B cell (primary cell): Measurements from ENCODE around the gene BRME1. TPM values are rescaled to one million over a fixed set of nuclear protein-coding genes. Genes with fewer than 3 reads are reported as not detected.

Experiments used
- ATAC-seq: fragments of 200-7000 bp; cut with Tn5 transposase; one replicate; pipeline ENCODE4 v1.10.0; 2021; ENCODE audit warnings: low read depth, mild to moderate bottlenecking, moderate number of reproducible peaks, moderate library complexity
- CTCF ChIA-PET: fragments of 350-600 bp; sonication (Branson Sonifier 250); formaldehyde crosslinking; loops from one replicate; lab custom pipeline; 2021; ENCODE audit warnings: antibody characterized with exemption, inconsistent platforms; lab: Charles Lee
- POLR2A ChIA-PET: fragments of 350-600 bp; sonication (Branson Sonifier 250); formaldehyde crosslinking; loops from one replicate; lab custom pipeline; 2021; ENCODE audit warnings: antibody characterized with exemption; lab: Charles Lee
- DNase-seq: peaks from one replicate; pipeline ENCODE4 v3.0.0; 2013
- H2AFZ ChIP-seq: 2 replicates; pipeline ENCODE4 v1.6.1; 2012; ENCODE audit warnings: mild to moderate bottlenecking, low read depth, low read length; ENCODE audit not compliant: insufficient read depth, poor library complexity, severe bottlenecking
- H3K27ac ChIP-seq, 2 donors: 1 replicate in 1 of 2; 2 replicates in 1 of 2; pipeline ENCODE4 v1.5.1; 2012 to 2013; ENCODE audit warnings: low read length in 2 of 2, mild to moderate bottlenecking in 2 of 2, moderate library complexity in 1 of 2
- H3K27me3 ChIP-seq, 4 experiments: fragments of 200-600 bp in 1 of 4; sonication (generic) in 1 of 4; replicated peaks in 1 of 4; 1 replicate in 2 of 4; 2 replicates in 2 of 4; pipeline versions ENCODE4 v1.6.1 to v1.7.0; 2013 to 2016; ENCODE audit warnings: low read length in 3 of 4, mild to moderate bottlenecking in 2 of 4, mixed read lengths in 1 of 4, moderate library complexity in 1 of 4; ENCODE audit not compliant: insufficient read depth in 4 of 4, control insufficient read depth in 3 of 4; ENCODE audit errors: control extremely low read depth in 1 of 4
- H3K36me3 ChIP-seq, 2 experiments: replicated peaks in 1 of 2; 1 replicate in 1 of 2; 2 replicates in 1 of 2; pipeline versions ENCODE4 v1.6.1 to v1.7.1; 2013; ENCODE audit warnings: low read length in 1 of 2; ENCODE audit not compliant: insufficient read depth in 2 of 2, control insufficient read depth in 1 of 2; ENCODE audit errors: control extremely low read depth in 1 of 2, extremely low read depth in 1 of 2
- H3K4me1 ChIP-seq, 2 donors: fragments of 200-600 bp in 1 of 2; sonication (generic) in 1 of 2; 1 replicate in 1 of 2; 2 replicates in 1 of 2; pipeline versions ENCODE4 v1.5.1 to v1.6.1; 2013 to 2017; ENCODE audit warnings: low read length in 2 of 2; ENCODE audit not compliant: control insufficient read depth in 2 of 2, insufficient read depth in 2 of 2
- H3K4me2 ChIP-seq: replicated peaks from 2 replicates; pipeline ENCODE3; 2012; ENCODE audit warnings: mild to moderate bottlenecking, low read depth, low read length; ENCODE audit not compliant: poor library complexity, severe bottlenecking
- H3K4me3 ChIP-seq, 5 experiments: fragments of 200-600 bp in 1 of 5; sonication (generic) in 1 of 5; 1 replicate in 3 of 5; 2 replicates in 2 of 5; pipeline versions ENCODE4 v1.5.1 to v1.7.0; 2011 to 2016; ENCODE audit warnings: low read length in 4 of 5, mild to moderate bottlenecking in 4 of 5, low read depth in 2 of 5, control low read depth in 1 of 5, moderate library complexity in 1 of 5; ENCODE audit not compliant: insufficient read depth in 1 of 5; ENCODE audit errors: control extremely low read depth in 1 of 5, extremely low read depth in 1 of 5
- H3K79me2 ChIP-seq: fragments of 200-600 bp; sonication (generic); one replicate; pipeline ENCODE4 v1.6.0; 2016; ENCODE audit warnings: low read length; ENCODE audit not compliant: control insufficient read depth, insufficient read depth
- H3K9ac ChIP-seq: fragments of 200-600 bp; sonication (generic); 2 replicates; pipeline ENCODE4 v1.6.1; 2017; ENCODE audit warnings: mild to moderate bottlenecking, low read length, moderate library complexity
- H3K9me3 ChIP-seq, 3 donors: one replicate each; pipeline versions ENCODE4 v1.6.1 to v1.7.1; 2013; ENCODE audit warnings: low read length in 2 of 3; ENCODE audit not compliant: control insufficient read depth in 2 of 3, insufficient read depth in 1 of 3; ENCODE audit errors: control extremely low read depth in 1 of 3
- H4K20me1 ChIP-seq: 2 replicates; pipeline ENCODE4 v1.6.0; 2012; ENCODE audit warnings: mild to moderate bottlenecking, low read length; ENCODE audit not compliant: insufficient read depth, control insufficient read depth, poor library complexity, severe bottlenecking
- H3K27ac Mint-ChIP-seq: one replicate; pipeline ENCODE4 v1.8.0; 2021; ENCODE audit warnings: mixed read lengths
- H3K27me3 Mint-ChIP-seq: one replicate; pipeline ENCODE4 v1.8.0; 2021; ENCODE audit warnings: mixed read lengths
- H3K4me1 Mint-ChIP-seq: one replicate; pipeline ENCODE4 v1.8.0; 2021; ENCODE audit warnings: mixed read lengths
- H3K4me3 Mint-ChIP-seq: one replicate; pipeline ENCODE4 v1.8.0; 2021; ENCODE audit warnings: mixed read lengths
- H3K9me3 Mint-ChIP-seq: one replicate; pipeline ENCODE4 v1.8.0; 2022; ENCODE audit warnings: mixed read lengths; ENCODE audit not compliant: insufficient read depth
- CTCF ChIP-seq: fragments of 200-600 bp; IDR thresholded peaks from one replicate; pipeline ENCODE4 v1.8.0; 2022; ENCODE audit warnings: antibody characterized with exemption, mild to moderate bottlenecking
- EZH2 ChIP-seq: IDR thresholded peaks from 2 replicates; pipeline ENCODE4 v1.6.1; 2012; ENCODE audit warnings: borderline replicate concordance, low read depth, mild to moderate bottlenecking, moderate library complexity, low read length; ENCODE audit not compliant: insufficient read depth, poor library complexity, severe bottlenecking
- WGBS: methylation state at CpG from one replicate; pipeline ENCODE4 v1.1.5; 2013; ENCODE audit warnings: missing lambda C conversion rate; ENCODE audit not compliant: insufficient coverage; 5-methylcytosine and 5-hydroxymethylcytosine counted together
- intact Hi-C: fragments of 100-400 bp; cut with micrococcal nuclease; formaldehyde crosslinking; loops from one replicate; pipeline ENCODE4 v1.10.0; 2022
- polyA plus RNA-seq: library from polyadenylated mRNA; depleted of rRNA; stranded (reverse); fragments of >200 nt; gene quantifications from 2 replicates; pipeline ENCODE4 v1.2.3, GENCODE V29; 2012
- total RNA-seq, 2 donors: library from RNA; stranded (reverse); fragments of 120-200 nt in 1 of 2; gene quantifications; 1 replicate in 1 of 2; 2 replicates in 1 of 2; pipeline versions ENCODE4 v1.2.3 to v1.2.4, GENCODE V29; 2013 to 2022

The BRME1 gene
- total and polyA plus RNA-seq, 2 donors (not counting 1 experiment from before 2014, with no cell fraction given), result 1.8 to 2.4 TPM

GRCh38 chr19:13847407-13848339, 58.2 kb downstream of the BRME1 start:
- intact Hi-C loops, result loop anchor here (2.0 to 5.0 kb wide), 3 partner anchors 15 to 745 kb away; partner anchors contain the start of gene LYL1

More at GRCh38 chr19:13847407-13848339, 58.2 kb downstream of the BRME1 start:
- DNase-seq, result peak; percentile 89
- ATAC-seq, result peak; percentile 18
- ChIA-PET POLR2A (interaction anchor here (0.6 to 2.8 kb wide), 9 partner anchors 11 to 695 kb away, joined by 3 to 45 read pairs (median 11); partner anchors contain the start of gene ZSWIM4), CTCF (interaction anchor here (1.3 to 4.1 kb wide), 4 partner anchors 9 to 63 kb away, joined by 3 to 35 read pairs (median 15); no protein-coding TSS in a partner anchor)
- Histone ChIP-seq H3K4me3 (peak overlapping the region in 4 of 5 experiments; percentile 48 to 72 (median 50)), H3K4me1 (peaks cover 47 to 59% of the 10 kb centered on the region in 2 donors), H3K4me2 (peak overlapping the region; percentile 97), H3K9ac (peak overlapping the region; percentile 84), H3K79me2 (peaks cover 6% of the 10 kb centered on the region), H3K36me3 (no peaks in the 10 kb centered on the region), H2AFZ (no peak overlapping the region), H3K9me3 (no peaks in the 10 kb centered on the region), H3K27me3 (peaks cover 0 to 22% (median 0%) of the 10 kb centered on the region in 4 experiments), H3K27ac (peak overlapping the region; percentile 91 to 98), H4K20me1 (no peaks in the 10 kb centered on the region)
- Mint-ChIP-seq H3K4me1 (peaks cover 55% of the 10 kb centered on the region), H3K27me3 (no peaks in the 10 kb centered on the region), H3K27ac (peak overlapping the region; percentile 99), H3K4me3 (peak overlapping the region; percentile 89), H3K9me3 (no peaks in the 10 kb centered on the region)
- WGBS, result under 1% methylated on average over 17 of the region's 47 CpGs
- TF ChIP-seq EZH2 (no peak), CTCF (no peak)
